WTC11 (cell line): Measurements from ENCODE around the gene EEFSEC. TPM values are rescaled to one million over a fixed set of nuclear protein-coding genes. Genes with fewer than 3 reads are reported as not detected.

Source experiments
- ATAC-seq: fragments of 200-7000 bp; cut with Tn5 transposase; 2 replicates; pipeline ENCODE4 v1.10.0; 2021; ENCODE audit warnings: mild to moderate bottlenecking, moderate library complexity
- CTCF ChIA-PET: fragments of 300-600 bp; sonication (Branson Sonifier 250); formaldehyde crosslinking; loops from one replicate; lab custom pipeline; 2021; ENCODE audit warnings: antibody characterized with exemption; lab: Charles Lee
- POLR2A ChIA-PET: fragments of 350-600 bp; sonication (Branson Sonifier 250); formaldehyde crosslinking; loops from one replicate; lab custom pipeline; 2021; ENCODE audit warnings: antibody characterized with exemption; lab: Charles Lee
- DNase-seq: peaks from one replicate; pipeline ENCODE4 v3.0.0; 2021; ENCODE audit warnings: low spot score
- H3K27ac Mint-ChIP-seq: 2 replicates; pipeline ENCODE4 v1.8.0; 2021; ENCODE audit warnings: mixed read lengths
- H3K27me3 Mint-ChIP-seq: 2 replicates; pipeline ENCODE4 v1.8.0; 2021; ENCODE audit warnings: low read depth, mild to moderate bottlenecking, moderate library complexity, mixed read lengths
- H3K36me3 Mint-ChIP-seq: 2 replicates; pipeline ENCODE4 v1.8.0; 2021; ENCODE audit warnings: mixed read lengths
- H3K4me1 Mint-ChIP-seq: 2 replicates; pipeline ENCODE4 v1.8.0; 2022; ENCODE audit warnings: mixed read lengths
- H3K4me3 Mint-ChIP-seq: 2 replicates; pipeline ENCODE4 v1.8.0; 2021; ENCODE audit warnings: mild to moderate bottlenecking, moderate library complexity, mixed read lengths
- H3K9me3 Mint-ChIP-seq: 2 replicates; pipeline ENCODE4 v1.8.0; 2021; ENCODE audit warnings: mixed read lengths
- FOXP1 ChIP-seq: sonication (generic); formaldehyde crosslinking; IDR thresholded peaks from 2 replicates; pipeline ENCODE4 v1.8.0; 2022; ENCODE audit warnings: missing genetic modification reagents, mild to moderate bottlenecking, moderate library complexity, borderline replicate concordance
- HMGA2 ChIP-seq: fragments of 250-450 bp; sonication (Bioruptor Pico); IDR thresholded peaks from 2 replicates; pipeline ENCODE4 v1.4.0; 2021; ENCODE audit warnings: mild to moderate bottlenecking, moderate library complexity
- MYBL2 ChIP-seq: sonication (generic); formaldehyde crosslinking; IDR thresholded peaks from 2 replicates; pipeline ENCODE4 v1.8.1; 2023; ENCODE audit warnings: mild to moderate bottlenecking, moderate library complexity, missing genetic modification reagents
- NR3C1 ChIP-seq: sonication (generic); formaldehyde crosslinking; conservative IDR thresholded peaks from 2 replicates; pipeline ENCODE4 v1.8.1; 2023; ENCODE audit warnings: low read depth, mild to moderate bottlenecking, missing genetic modification reagents
- OVOL2 ChIP-seq: fragments of 250-450 bp; sonication (Bioruptor Pico); IDR thresholded peaks from 2 replicates; pipeline ENCODE4 v1.9.0; 2021; ENCODE audit warnings: mild to moderate bottlenecking, borderline replicate concordance
- SMAD3 ChIP-seq: sonication (generic); formaldehyde crosslinking; IDR thresholded peaks from 2 replicates; pipeline ENCODE4 v1.8.0; 2022; ENCODE audit warnings: missing genetic modification reagents, mild to moderate bottlenecking, borderline replicate concordance
- SOX15 ChIP-seq: fragments of 250-450 bp; sonication (Bioruptor Pico); IDR thresholded peaks from 2 replicates; pipeline ENCODE4 v1.9.0; 2021; ENCODE audit warnings: mild to moderate bottlenecking
- TP53 ChIP-seq: sonication (generic); formaldehyde crosslinking; IDR thresholded peaks from 2 replicates; pipeline ENCODE4 v1.8.1; 2023; ENCODE audit warnings: mild to moderate bottlenecking, missing genetic modification reagents
- ZNF219 ChIP-seq: sonication (generic); formaldehyde crosslinking; IDR thresholded peaks from 2 replicates; pipeline ENCODE4 v1.8.0; 2023; ENCODE audit warnings: missing genetic modification reagents, mild to moderate bottlenecking, borderline replicate concordance
- ZNF416 ChIP-seq: fragments of 250-450 bp; sonication (Bioruptor Pico); IDR thresholded peaks from 2 replicates; pipeline ENCODE4 v1.9.0; 2021; ENCODE audit warnings: mild to moderate bottlenecking, inconsistent platforms
- total RNA-seq: library from RNA; stranded (reverse); gene quantifications from 3 replicates; pipeline ENCODE4 v1.2.3, GENCODE V29; 2021
- TF ChIP-seq, protein P1 (sequence below): sonication (generic); formaldehyde crosslinking; IDR thresholded peaks from 2 replicates; pipeline ENCODE4 v1.8.1; 2022; ENCODE audit warnings: low read depth, missing genetic modification reagents, borderline replicate concordance
- TF ChIP-seq, protein P2 (sequence below): sonication (generic); formaldehyde crosslinking; IDR thresholded peaks from 2 replicates; pipeline ENCODE4 v1.8.1; 2022; ENCODE audit warnings: mild to moderate bottlenecking, missing genetic modification reagents, moderate library complexity, borderline replicate concordance
- TF ChIP-seq, protein P3 (sequence below): fragments of 250-450 bp; sonication (Bioruptor Pico); IDR thresholded peaks from 2 replicates; pipeline ENCODE4 v1.9.0; 2021; ENCODE audit warnings: moderate library complexity, mild to moderate bottlenecking, inconsistent platforms, borderline replicate concordance
- TF ChIP-seq, protein P4 (sequence below): sonication (generic); formaldehyde crosslinking; IDR thresholded peaks from 2 replicates; pipeline ENCODE4 v1.8.1; 2023; ENCODE audit warnings: mild to moderate bottlenecking, missing genetic modification reagents, borderline replicate concordance
- TF ChIP-seq, protein P5 (sequence below): sonication (generic); formaldehyde crosslinking; conservative IDR thresholded peaks from 2 replicates; pipeline ENCODE4 v1.8.1; 2022; ENCODE audit warnings: mild to moderate bottlenecking, missing genetic modification reagents
- TF ChIP-seq, protein P6 (sequence below): fragments of 250-450 bp; sonication (Bioruptor Pico); IDR thresholded peaks from 2 replicates; pipeline ENCODE4 v1.9.0; 2021; ENCODE audit warnings: mild to moderate bottlenecking
- TF ChIP-seq, protein P7 (sequence below): sonication (generic); formaldehyde crosslinking; IDR thresholded peaks from 2 replicates; pipeline ENCODE4 v1.8.1; 2022; ENCODE audit warnings: low read depth, mild to moderate bottlenecking, moderate library complexity, missing genetic modification reagents, borderline replicate concordance

EEFSEC gene
- total RNA-seq, 1 experiment from 2014 or later = 13.7 TPM

DNA sequence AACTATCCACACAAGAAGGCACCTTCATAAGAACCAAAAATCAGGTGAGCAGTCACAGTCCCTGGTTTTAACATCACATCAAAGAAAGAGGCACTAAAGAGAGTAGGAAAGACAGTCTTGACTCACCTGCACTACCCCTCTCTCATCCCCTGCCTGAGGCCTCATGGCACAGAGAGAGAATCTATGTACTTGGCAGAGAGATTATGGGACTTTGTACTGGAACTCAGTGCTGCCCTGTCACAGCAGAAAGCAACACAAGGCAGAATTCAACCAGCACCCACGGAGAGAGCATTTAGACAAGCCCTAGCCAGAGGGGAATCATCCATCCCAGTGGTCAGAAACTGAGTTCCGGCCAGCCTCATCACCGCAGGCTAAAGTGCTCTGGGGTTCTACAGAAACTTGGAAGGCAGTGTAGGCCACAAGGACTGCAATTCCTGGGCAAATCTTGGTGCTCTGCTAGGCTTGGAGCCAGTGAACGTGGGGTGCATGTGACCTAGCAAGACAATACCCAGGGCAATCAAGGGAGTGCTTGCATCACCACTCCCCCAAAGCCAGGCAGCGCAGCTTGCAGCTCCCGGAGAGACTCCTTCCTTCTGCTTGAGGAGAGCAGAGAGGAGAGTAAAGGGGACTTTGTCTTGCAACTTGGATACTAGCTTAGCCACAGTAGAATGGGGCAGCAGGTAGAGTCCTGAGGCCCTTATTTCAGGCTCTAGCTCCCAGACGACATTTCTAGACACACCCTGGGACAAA, 21.2 kb upstream of the EEFSEC start:
- DNase-seq = no peak
- ATAC-seq = no peak
- H3K4me1 Mint-ChIP-seq = no peaks in the 10 kb centered on the region
- CTCF ChIA-PET = interaction anchor here (2.0 to 2.6 kb wide), 3 partner anchors 9 to 63 kb away, joined by 26 to 36 read pairs (median 26); partner anchors contain the start of gene RUVBL1
- H3K27ac Mint-ChIP-seq = no peak overlapping the region
- peaks cover 9% of the 10 kb centered on the region for H3K9me3 Mint-ChIP-seq
- peaks cover 3% of the 10 kb centered on the region for H3K36me3 Mint-ChIP-seq
- peaks cover 21% of the 10 kb centered on the region for H3K27me3 Mint-ChIP-seq
- TF ChIP-seq ZNF416 = no peak
- TF ChIP-seq MYBL2 (CRISPR knock-in tag) = no peak
- TF ChIP-seq FOXP1 (CRISPR knock-in tag) = no peak
- TF ChIP-seq, protein P1, sequence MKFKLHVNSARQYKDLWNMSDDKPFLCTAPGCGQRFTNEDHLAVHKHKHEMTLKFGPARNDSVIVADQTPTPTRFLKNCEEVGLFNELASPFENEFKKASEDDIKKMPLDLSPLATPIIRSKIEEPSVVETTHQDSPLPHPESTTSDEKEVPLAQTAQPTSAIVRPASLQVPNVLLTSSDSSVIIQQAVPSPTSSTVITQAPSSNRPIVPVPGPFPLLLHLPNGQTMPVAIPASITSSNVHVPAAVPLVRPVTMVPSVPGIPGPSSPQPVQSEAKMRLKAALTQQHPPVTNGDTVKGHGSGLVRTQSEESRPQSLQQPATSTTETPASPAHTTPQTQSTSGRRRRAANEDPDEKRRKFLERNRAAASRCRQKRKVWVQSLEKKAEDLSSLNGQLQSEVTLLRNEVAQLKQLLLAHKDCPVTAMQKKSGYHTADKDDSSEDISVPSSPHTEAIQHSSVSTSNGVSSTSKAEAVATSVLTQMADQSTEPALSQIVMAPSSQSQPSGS (CRISPR knock-in tag) = no peak
- TF ChIP-seq HMGA2 (CRISPR knock-in tag) = no peak
- no peak for TF ChIP-seq TP53
- TF ChIP-seq, protein P2, sequence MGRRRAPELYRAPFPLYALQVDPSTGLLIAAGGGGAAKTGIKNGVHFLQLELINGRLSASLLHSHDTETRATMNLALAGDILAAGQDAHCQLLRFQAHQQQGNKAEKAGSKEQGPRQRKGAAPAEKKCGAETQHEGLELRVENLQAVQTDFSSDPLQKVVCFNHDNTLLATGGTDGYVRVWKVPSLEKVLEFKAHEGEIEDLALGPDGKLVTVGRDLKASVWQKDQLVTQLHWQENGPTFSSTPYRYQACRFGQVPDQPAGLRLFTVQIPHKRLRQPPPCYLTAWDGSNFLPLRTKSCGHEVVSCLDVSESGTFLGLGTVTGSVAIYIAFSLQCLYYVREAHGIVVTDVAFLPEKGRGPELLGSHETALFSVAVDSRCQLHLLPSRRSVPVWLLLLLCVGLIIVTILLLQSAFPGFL (CRISPR knock-in tag) = no peak
- no peak for TF ChIP-seq ZNF219
- TF ChIP-seq, protein P3, sequence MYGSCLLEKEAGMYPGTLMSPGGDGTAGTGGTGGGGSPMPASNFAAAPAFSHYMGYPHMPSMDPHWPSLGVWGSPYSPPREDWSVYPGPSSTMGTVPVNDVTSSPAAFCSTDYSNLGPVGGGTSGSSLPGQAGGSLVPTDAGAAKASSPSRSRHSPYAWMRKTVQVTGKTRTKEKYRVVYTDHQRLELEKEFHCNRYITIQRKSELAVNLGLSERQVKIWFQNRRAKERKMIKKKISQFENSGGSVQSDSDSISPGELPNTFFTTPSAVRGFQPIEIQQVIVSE = no peak
- TF ChIP-seq, protein P4, sequence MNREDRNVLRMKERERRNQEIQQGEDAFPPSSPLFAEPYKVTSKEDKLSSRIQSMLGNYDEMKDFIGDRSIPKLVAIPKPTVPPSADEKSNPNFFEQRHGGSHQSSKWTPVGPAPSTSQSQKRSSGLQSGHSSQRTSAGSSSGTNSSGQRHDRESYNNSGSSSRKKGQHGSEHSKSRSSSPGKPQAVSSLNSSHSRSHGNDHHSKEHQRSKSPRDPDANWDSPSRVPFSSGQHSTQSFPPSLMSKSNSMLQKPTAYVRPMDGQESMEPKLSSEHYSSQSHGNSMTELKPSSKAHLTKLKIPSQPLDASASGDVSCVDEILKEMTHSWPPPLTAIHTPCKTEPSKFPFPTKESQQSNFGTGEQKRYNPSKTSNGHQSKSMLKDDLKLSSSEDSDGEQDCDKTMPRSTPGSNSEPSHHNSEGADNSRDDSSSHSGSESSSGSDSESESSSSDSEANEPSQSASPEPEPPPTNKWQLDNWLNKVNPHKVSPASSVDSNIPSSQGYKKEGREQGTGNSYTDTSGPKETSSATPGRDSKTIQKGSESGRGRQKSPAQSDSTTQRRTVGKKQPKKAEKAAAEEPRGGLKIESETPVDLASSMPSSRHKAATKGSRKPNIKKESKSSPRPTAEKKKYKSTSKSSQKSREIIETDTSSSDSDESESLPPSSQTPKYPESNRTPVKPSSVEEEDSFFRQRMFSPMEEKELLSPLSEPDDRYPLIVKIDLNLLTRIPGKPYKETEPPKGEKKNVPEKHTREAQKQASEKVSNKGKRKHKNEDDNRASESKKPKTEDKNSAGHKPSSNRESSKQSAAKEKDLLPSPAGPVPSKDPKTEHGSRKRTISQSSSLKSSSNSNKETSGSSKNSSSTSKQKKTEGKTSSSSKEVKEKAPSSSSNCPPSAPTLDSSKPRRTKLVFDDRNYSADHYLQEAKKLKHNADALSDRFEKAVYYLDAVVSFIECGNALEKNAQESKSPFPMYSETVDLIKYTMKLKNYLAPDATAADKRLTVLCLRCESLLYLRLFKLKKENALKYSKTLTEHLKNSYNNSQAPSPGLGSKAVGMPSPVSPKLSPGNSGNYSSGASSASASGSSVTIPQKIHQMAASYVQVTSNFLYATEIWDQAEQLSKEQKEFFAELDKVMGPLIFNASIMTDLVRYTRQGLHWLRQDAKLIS (CRISPR knock-in tag) = no peak
- no peak for TF ChIP-seq SOX15
- TF ChIP-seq OVOL2 (CRISPR knock-in tag) = no peak
- TF ChIP-seq, protein P5, sequence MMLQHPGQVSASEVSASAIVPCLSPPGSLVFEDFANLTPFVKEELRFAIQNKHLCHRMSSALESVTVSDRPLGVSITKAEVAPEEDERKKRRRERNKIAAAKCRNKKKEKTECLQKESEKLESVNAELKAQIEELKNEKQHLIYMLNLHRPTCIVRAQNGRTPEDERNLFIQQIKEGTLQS = no peak
- TF ChIP-seq SMAD3 (CRISPR knock-in tag) = no peak
- no peak for TF ChIP-seq NR3C1 (CRISPR knock-in tag)
- TF ChIP-seq, protein P6, sequence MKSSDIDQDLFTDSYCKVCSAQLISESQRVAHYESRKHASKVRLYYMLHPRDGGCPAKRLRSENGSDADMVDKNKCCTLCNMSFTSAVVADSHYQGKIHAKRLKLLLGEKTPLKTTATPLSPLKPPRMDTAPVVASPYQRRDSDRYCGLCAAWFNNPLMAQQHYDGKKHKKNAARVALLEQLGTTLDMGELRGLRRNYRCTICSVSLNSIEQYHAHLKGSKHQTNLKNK = no peak
- TF ChIP-seq, protein P7, sequence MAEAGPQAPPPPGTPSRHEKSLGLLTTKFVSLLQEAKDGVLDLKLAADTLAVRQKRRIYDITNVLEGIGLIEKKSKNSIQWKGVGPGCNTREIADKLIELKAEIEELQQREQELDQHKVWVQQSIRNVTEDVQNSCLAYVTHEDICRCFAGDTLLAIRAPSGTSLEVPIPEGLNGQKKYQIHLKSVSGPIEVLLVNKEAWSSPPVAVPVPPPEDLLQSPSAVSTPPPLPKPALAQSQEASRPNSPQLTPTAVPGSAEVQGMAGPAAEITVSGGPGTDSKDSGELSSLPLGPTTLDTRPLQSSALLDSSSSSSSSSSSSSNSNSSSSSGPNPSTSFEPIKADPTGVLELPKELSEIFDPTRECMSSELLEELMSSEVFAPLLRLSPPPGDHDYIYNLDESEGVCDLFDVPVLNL (CRISPR knock-in tag) = no peak
- POLR2A ChIA-PET = no interaction called here
- H3K4me3 Mint-ChIP-seq = no peak overlapping the region
